Lower leg skin (tissue), 4 donors: ENCODE measurements around the gene PRKD3. TPM values are rescaled to one million over a fixed set of nuclear protein-coding genes. Genes with fewer than 3 reads are reported as not detected.

ENCODE experiments used
- DNase-seq, 2 donors: peaks; one replicate each; pipeline ENCODE4 v3.0.0-alpha.2; 2019; ENCODE audit warnings: low spot score in 2 of 2
- H3K4me3 ChIP-seq: fragments of 200-600 bp; sonication (generic); 2 replicates; pipeline ENCODE4 v1.5.1; 2017; ENCODE audit warnings: mild to moderate bottlenecking, low read depth; ENCODE audit not compliant: poor library complexity, severe bottlenecking
- CTCF ChIP-seq, 3 donors: fragments of 450-650 bp; IDR thresholded peaks; one replicate each; pipeline ENCODE4 v1.5.1; 2016; ENCODE audit warnings: antibody characterized with exemption in 3 of 3, mild to moderate bottlenecking in 3 of 3, moderate library complexity in 2 of 3
- POLR2A ChIP-seq, 2 donors: fragments of 450-650 bp; IDR thresholded peaks; one replicate each; pipeline ENCODE4 v1.6.1; 2016 to 2017; ENCODE audit warnings: antibody characterized with exemption in 2 of 2, mild to moderate bottlenecking in 1 of 2, moderate library complexity in 1 of 2
- WGBS, 2 donors: methylation state at CpG; one replicate each; pipeline ENCODE4 v1.1.5; 2018; 5-methylcytosine and 5-hydroxymethylcytosine counted together
- intact Hi-C: fragments of 100-400 bp; cut with DNase I; formaldehyde crosslinking; loops from one replicate; pipeline ENCODE4 v1.15.0; 2023; ENCODE audit warnings: low total_unique reads
- total RNA-seq, 4 donors: library from RNA; depleted of rRNA; stranded (reverse); fragments of >200 nt; gene quantifications; one replicate each; pipeline ENCODE4 v1.1.0, GENCODE V29; 2016

Gene PRKD3
- total RNA-seq, 4 donors from 2014 or later, result 24.8 to 38.4 (median 30.9) TPM

- no peak overlapping the region for H3K4me3 ChIP-seq
- WGBS, 2 donors, result 64 to 67% methylated on average over 2 of the region's 2 CpGs
- no peak for DNase-seq
- TF ChIP-seq POLR2A (IDR thresholded peaks at IDR 0.05), result no peak
- TF ChIP-seq CTCF (IDR thresholded peaks at IDR 0.05), result no peak
- intact Hi-C loops, result no loop called here
Observed at GRCh38 chr2:37365669-37366068, 41.0 kb upstream of the PRKD3 start.

GRCh38 chr2:37364351-37364750 lies 39.7 kb upstream of the PRKD3 start:
- TF ChIP-seq POLR2A (IDR thresholded peaks at IDR 0.05) (no peak), CTCF (IDR thresholded peaks at IDR 0.05) (no peak)
- no peak for DNase-seq
- 88 to 94% methylated on average over 6 of the region's 6 CpGs for WGBS, 2 donors
- no peak overlapping the region for H3K4me3 ChIP-seq
- intact Hi-C loops, result no loop called here

- intact Hi-C loops, result no loop called here
- whole genome bisulfite sequencing, 2 donors, result 64 to 68% methylated on average over 9 of the region's 9 CpGs
- H3K4me3 ChIP-seq, result no peak overlapping the region
- no peak for DNase-seq
- TF ChIP-seq POLR2A (IDR thresholded peaks at IDR 0.05) (no peak), CTCF (IDR thresholded peaks at IDR 0.05) (no peak)
Observed at GRCh38 chr2:37361994-37362698, 37.5 kb upstream of the PRKD3 start.

GRCh38 chr2:37361216-37361815 lies 36.7 kb upstream of the PRKD3 start:
- WGBS, 2 donors, result 72 to 75% methylated on average over 3 of the region's 3 CpGs
- DNase-seq, result no peak
- intact Hi-C loops, result no loop called here
- H3K4me3 ChIP-seq, result no peak overlapping the region
- no peak for TF ChIP-seq POLR2A (IDR thresholded peaks at IDR 0.05)
- TF ChIP-seq CTCF (IDR thresholded peaks at IDR 0.05), result no peak

- TF ChIP-seq CTCF (IDR thresholded peaks at IDR 0.05) (no peak), POLR2A (IDR thresholded peaks at IDR 0.05) (no peak)
- 92 to 93% methylated on average over 3 of the region's 3 CpGs for WGBS, 2 donors
- intact Hi-C loops, result no loop called here
Observed at GRCh38 chr2:37358466-37358865, 33.8 kb upstream of the PRKD3 start.

More at GRCh38 chr2:37358466-37358865, 33.8 kb upstream of the PRKD3 start:
- no peak for DNase-seq
- H3K4me3 ChIP-seq, result no peak overlapping the region
